Astrocyte (in vitro differentiated cells and primary cell): ENCODE results near the gene NPTXR. TPM values are rescaled to one million over a fixed set of nuclear protein-coding genes. Genes with fewer than 3 reads are reported as not detected.

ENCODE experiments used
- DNase-seq: peaks from one replicate; pipeline ENCODE4 v3.0.0-alpha.2; 2010; ENCODE audit warnings: low read depth
- FAIRE-seq: peaks from 2 replicates; lab custom pipeline; 2011; peaks lifted over from hg19 to GRCh38; lab: Jason Lieb, UNC
- H2AFZ ChIP-seq: 2 replicates; pipeline ENCODE4 v1.6.0; 2012; ENCODE audit warnings: low read depth, low read length, inconsistent platforms
- H3K27ac ChIP-seq: 2 replicates; pipeline ENCODE4 v1.5.1; 2011; ENCODE audit warnings: low read depth, low read length, inconsistent platforms
- H3K27me3 ChIP-seq: 2 replicates; pipeline ENCODE4 v1.6.0; 2011; ENCODE audit warnings: low read length, inconsistent platforms; ENCODE audit not compliant: insufficient read depth
- H3K36me3 ChIP-seq: 2 replicates; pipeline ENCODE4 v1.5.1; 2011; ENCODE audit warnings: low read length, inconsistent platforms; ENCODE audit not compliant: insufficient read depth
- H3K4me1 ChIP-seq: 2 replicates; pipeline ENCODE4 v1.5.1; 2011; ENCODE audit warnings: low read length, inconsistent platforms; ENCODE audit not compliant: insufficient read depth
- H3K4me2 ChIP-seq: 2 replicates; pipeline ENCODE4 v1.6.0; 2012; ENCODE audit warnings: low read length, inconsistent platforms
- H3K4me3 ChIP-seq: 2 replicates; pipeline ENCODE4 v1.5.1; 2011; ENCODE audit warnings: low read depth, mild to moderate bottlenecking, low read length, inconsistent platforms; ENCODE audit not compliant: insufficient read depth
- H3K79me2 ChIP-seq: 2 replicates; pipeline ENCODE4 v1.6.0; 2012; ENCODE audit warnings: mild to moderate bottlenecking, low read length, inconsistent platforms; ENCODE audit not compliant: insufficient read depth
- H3K9ac ChIP-seq: 2 replicates; pipeline ENCODE4 v1.6.0; 2012; ENCODE audit warnings: mild to moderate bottlenecking, low read length, inconsistent platforms
- H3K9me3 ChIP-seq: 2 replicates; pipeline ENCODE4 v1.5.1; 2012; ENCODE audit warnings: low read depth, mild to moderate bottlenecking, low read length, inconsistent platforms; ENCODE audit not compliant: insufficient read depth
- H4K20me1 ChIP-seq: 2 replicates; pipeline ENCODE4 v1.6.0; 2012; ENCODE audit warnings: low read length, inconsistent platforms; ENCODE audit not compliant: insufficient read depth
- H3K27ac Mint-ChIP-seq: one replicate; pipeline ENCODE4 v1.8.0; 2021; ENCODE audit warnings: mild to moderate bottlenecking, mixed read lengths; ENCODE audit not compliant: unreplicated experiment
- H3K27me3 Mint-ChIP-seq: one replicate; pipeline ENCODE4 v1.8.0; 2021; ENCODE audit warnings: low read depth, mixed read lengths; ENCODE audit not compliant: unreplicated experiment
- H3K36me3 Mint-ChIP-seq: one replicate; pipeline ENCODE4 v1.8.0; 2021; ENCODE audit warnings: low read depth, mixed read lengths; ENCODE audit not compliant: unreplicated experiment
- H3K4me1 Mint-ChIP-seq: one replicate; pipeline ENCODE4 v1.8.0; 2021; ENCODE audit warnings: low read depth, mixed read lengths; ENCODE audit not compliant: unreplicated experiment
- H3K4me3 Mint-ChIP-seq: one replicate; pipeline ENCODE4 v1.8.0; 2021; ENCODE audit warnings: mild to moderate bottlenecking, moderate library complexity, mixed read lengths; ENCODE audit not compliant: unreplicated experiment
- H3K9me3 Mint-ChIP-seq: one replicate; pipeline ENCODE4 v1.8.0; 2021; ENCODE audit warnings: mild to moderate bottlenecking, mixed read lengths; ENCODE audit not compliant: unreplicated experiment
- EZH2 ChIP-seq: IDR thresholded peaks from 2 replicates; pipeline ENCODE4 v1.6.1; 2012; ENCODE audit warnings: mild to moderate bottlenecking, low read length, inconsistent platforms; ENCODE audit not compliant: insufficient read depth
- total RNA-seq: library from RNA; stranded (reverse); gene quantifications from 2 replicates; pipeline ENCODE4 v1.2.1, GENCODE V29; 2021
- TF ChIP-seq, protein P1 (sequence below): IDR thresholded peaks from 2 replicates; pipeline ENCODE4 v1.5.1; 2011; ENCODE audit warnings: low read depth, mild to moderate bottlenecking, inconsistent platforms, low read length, moderate library complexity; ENCODE audit not compliant: insufficient read depth

NPTXR gene
- total RNA-seq, 1 donor from 2014 or later, result 5.4 TPM

DNA sequence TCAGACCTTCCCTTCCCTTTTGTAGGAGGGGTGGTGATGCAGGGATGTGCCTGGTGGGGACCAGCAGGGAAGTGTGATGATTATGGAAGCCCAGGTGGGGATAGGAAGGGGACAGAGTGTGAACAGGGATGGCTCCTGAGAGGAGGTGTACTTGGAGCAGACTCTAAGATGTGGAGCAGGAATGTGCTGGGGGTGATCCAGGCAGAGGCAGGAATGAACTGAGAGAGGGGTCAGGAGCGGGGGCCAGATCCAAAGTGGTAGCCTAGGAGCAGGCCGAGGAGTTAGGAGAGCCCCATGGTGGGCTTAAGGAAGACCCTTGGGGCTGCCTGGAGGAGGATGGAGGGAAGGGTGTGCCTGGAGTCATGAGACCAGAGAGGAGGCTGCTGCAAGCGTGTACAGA lies 3.7 kb downstream of the NPTXR start:
- no peak for FAIRE-seq
- peak overlapping the region; percentile 43 for H3K4me3 Mint-ChIP-seq
- peaks cover 1% of the 10 kb centered on the region for H3K4me1 Mint-ChIP-seq

DNA sequence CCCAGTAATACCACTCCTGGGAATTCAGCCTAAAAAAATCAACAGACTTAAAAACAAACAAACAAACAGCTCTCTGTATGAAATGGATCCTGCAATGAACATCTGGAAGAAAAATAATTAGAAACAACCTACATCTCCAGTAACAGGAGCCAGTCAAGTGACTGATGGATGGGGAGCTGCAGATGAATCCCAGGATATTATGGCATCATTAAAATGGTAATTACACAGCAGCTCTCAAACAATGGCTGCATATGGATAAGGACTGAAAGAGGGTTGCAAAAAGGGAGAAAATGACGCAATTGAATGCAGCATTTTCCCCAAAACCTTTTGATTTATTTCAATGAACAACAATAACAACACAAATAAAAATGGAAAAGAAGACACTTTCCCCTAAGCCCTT lies 4.1 kb downstream of the NPTXR start:
- no peaks in the 10 kb centered on the region for H3K9me3 Mint-ChIP-seq
- no peak overlapping the region for H3K4me3 Mint-ChIP-seq
- Histone ChIP-seq H3K9me3 (no peaks in the 10 kb centered on the region), H3K36me3 (no peaks in the 10 kb centered on the region), H3K79me2 (no peaks in the 10 kb centered on the region), H3K27ac (no peak overlapping the region), H3K4me3 (no peak overlapping the region), H3K9ac (no peak overlapping the region), H3K4me2 (no peak overlapping the region), H4K20me1 (peaks cover 16% of the 10 kb centered on the region), H3K4me1 (peaks cover 15% of the 10 kb centered on the region), H2AFZ (no peak overlapping the region), H3K27me3 (peaks cover 12% of the 10 kb centered on the region)
- DNase-seq (no peak), FAIRE-seq (no peak)
- H3K4me1 Mint-ChIP-seq, result peaks cover 1% of the 10 kb centered on the region
- H3K36me3 Mint-ChIP-seq, result peaks cover 6% of the 10 kb centered on the region
- peaks cover 58% of the 10 kb centered on the region for H3K27me3 Mint-ChIP-seq
- peak overlapping the region; percentile 51 for H3K27ac Mint-ChIP-seq
- no peak for TF ChIP-seq EZH2
- TF ChIP-seq, protein P1, sequence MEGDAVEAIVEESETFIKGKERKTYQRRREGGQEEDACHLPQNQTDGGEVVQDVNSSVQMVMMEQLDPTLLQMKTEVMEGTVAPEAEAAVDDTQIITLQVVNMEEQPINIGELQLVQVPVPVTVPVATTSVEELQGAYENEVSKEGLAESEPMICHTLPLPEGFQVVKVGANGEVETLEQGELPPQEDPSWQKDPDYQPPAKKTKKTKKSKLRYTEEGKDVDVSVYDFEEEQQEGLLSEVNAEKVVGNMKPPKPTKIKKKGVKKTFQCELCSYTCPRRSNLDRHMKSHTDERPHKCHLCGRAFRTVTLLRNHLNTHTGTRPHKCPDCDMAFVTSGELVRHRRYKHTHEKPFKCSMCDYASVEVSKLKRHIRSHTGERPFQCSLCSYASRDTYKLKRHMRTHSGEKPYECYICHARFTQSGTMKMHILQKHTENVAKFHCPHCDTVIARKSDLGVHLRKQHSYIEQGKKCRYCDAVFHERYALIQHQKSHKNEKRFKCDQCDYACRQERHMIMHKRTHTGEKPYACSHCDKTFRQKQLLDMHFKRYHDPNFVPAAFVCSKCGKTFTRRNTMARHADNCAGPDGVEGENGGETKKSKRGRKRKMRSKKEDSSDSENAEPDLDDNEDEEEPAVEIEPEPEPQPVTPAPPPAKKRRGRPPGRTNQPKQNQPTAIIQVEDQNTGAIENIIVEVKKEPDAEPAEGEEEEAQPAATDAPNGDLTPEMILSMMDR, result no peak

More for the DNA sequence above, 3.7 kb downstream of the NPTXR start:
- DNase-seq, result no peak
- Histone ChIP-seq H2AFZ (no peak overlapping the region), H4K20me1 (peaks cover 16% of the 10 kb centered on the region), H3K27me3 (peaks cover 12% of the 10 kb centered on the region), H3K36me3 (no peaks in the 10 kb centered on the region), H3K4me1 (peaks cover 15% of the 10 kb centered on the region), H3K9ac (no peak overlapping the region), H3K4me3 (no peak overlapping the region), H3K4me2 (no peak overlapping the region), H3K27ac (no peak overlapping the region), H3K9me3 (no peaks in the 10 kb centered on the region), H3K79me2 (no peaks in the 10 kb centered on the region)
- Mint-ChIP-seq H3K27me3 (peaks cover 57% of the 10 kb centered on the region), H3K9me3 (no peaks in the 10 kb centered on the region), H3K27ac (peak overlapping the region; percentile 51), H3K36me3 (peaks cover 6% of the 10 kb centered on the region)
- TF ChIP-seq, protein P1, result no peak
- TF ChIP-seq EZH2, result no peak

DNA sequence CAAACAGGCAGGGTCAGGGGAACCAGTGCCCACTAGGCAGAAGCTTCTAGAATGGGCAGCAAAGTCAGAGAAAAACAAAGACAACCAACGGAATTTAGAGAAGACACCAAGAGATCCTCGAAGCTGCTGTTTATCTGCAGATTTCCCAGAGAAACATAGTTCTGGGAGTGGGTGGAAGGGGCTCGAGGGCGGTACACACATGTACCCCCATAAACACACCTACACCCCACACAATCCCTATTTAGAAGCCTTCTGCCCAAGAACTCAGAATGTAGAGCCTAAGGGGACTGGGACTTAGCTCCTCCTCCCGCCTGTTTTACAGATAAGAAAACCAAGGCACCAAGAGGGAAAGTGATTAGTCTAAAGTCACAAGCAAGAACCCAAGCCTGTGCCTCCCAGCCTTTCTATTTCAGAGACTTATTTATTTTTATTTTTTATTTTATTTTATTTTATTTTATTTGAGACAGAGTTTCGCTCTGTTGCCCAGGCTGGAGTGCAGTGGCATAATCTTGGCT lies 6.4 kb downstream of the NPTXR start:
- Histone ChIP-seq H4K20me1 (peaks cover 13% of the 10 kb centered on the region), H3K4me3 (no peak overlapping the region), H2AFZ (no peak overlapping the region), H3K9me3 (no peaks in the 10 kb centered on the region), H3K79me2 (no peaks in the 10 kb centered on the region), H3K4me2 (no peak overlapping the region), H3K4me1 (peaks cover 13% of the 10 kb centered on the region), H3K27ac (no peak overlapping the region), H3K36me3 (no peaks in the 10 kb centered on the region), H3K9ac (no peak overlapping the region), H3K27me3 (peaks cover 11% of the 10 kb centered on the region)
- Mint-ChIP-seq H3K27ac (no peak overlapping the region), H3K36me3 (peaks cover 6% of the 10 kb centered on the region), H3K4me3 (no peak overlapping the region), H3K4me1 (no peaks in the 10 kb centered on the region), H3K27me3 (peaks cover 61% of the 10 kb centered on the region), H3K9me3 (no peaks in the 10 kb centered on the region)
- DNase-seq (no peak), FAIRE-seq (no peak)
- TF ChIP-seq EZH2, result no peak
- TF ChIP-seq, protein P1, result no peak
